Mesenteric fat pad (tissue), 1 donor: ENCODE results near the gene EPO. TPM values are rescaled to one million over a fixed set of nuclear protein-coding genes. Genes with fewer than 3 reads are reported as not detected.

Experiments
- DNase-seq: peaks from one replicate; pipeline ENCODE4 v3.0.0-alpha.2; 2020; ENCODE audit warnings: low spot score
- long read RNA-seq: library from polyadenylated mRNA; unstranded; transcript quantifications from one replicate; pipeline ENCODE4 v2.0.0, GENCODE V29; 2020
- total RNA-seq: library from RNA; stranded (reverse); fragmentation: NEBNext Ultra II Directional; extraction: Animal tissue kit (Norgen Biotek cat#: 25700); gene quantifications from one replicate; pipeline ENCODE4 v1.2.1, GENCODE V29; 2021
- donor health status: DM: yes; HTN: yes; CAD: no.

EPO gene
- not detected for total RNA-seq
- long read RNA-seq, result 0 reads

- no peak for DNase-seq
Observed at GRCh38 chr7:100720279-100720670, at the start of gene EPO. Gene EPO, plus strand, starts transcription at chr7:100720468. Its CDS starts 513 bp downstream, at chr7:100720981.

GRCh38 chr7:100671353-100672327, 48.6 kb upstream of the EPO start:
- DNase-seq, result no peak

- peak; percentile 100 for DNase-seq
Observed at GRCh38 chr7:100673302-100673941, 46.8 kb upstream of the EPO start, which contains the start of gene GNB2. Gene GNB2, plus strand, starts transcription at chr7:100673740. Its CDS starts 2,526 bp downstream, at chr7:100676266.

GRCh38 chr7:100673942-100674410, 46.3 kb upstream of the EPO start:
- DNase-seq, result no peak

GRCh38 chr7:100674411-100675104, 45.7 kb upstream of the EPO start:
- no peak for DNase-seq

GRCh38 chr7:100675105-100675451, 45.2 kb upstream of the EPO start:
- no peak for DNase-seq

- no peak for DNase-seq
Observed at GRCh38 chr7:100675581-100676350, 44.5 kb upstream of the EPO start.

GRCh38 chr7:100676501-100677306, 43.6 kb upstream of the EPO start:
- DNase-seq, result no peak

- no peak for DNase-seq
Observed at GRCh38 chr7:100677308-100678267, 42.7 kb upstream of the EPO start.

- no peak for DNase-seq
Observed at GRCh38 chr7:100678291-100678984, 41.8 kb upstream of the EPO start.

GRCh38 chr7:100679129-100679926, 40.9 kb upstream of the EPO start:
- DNase-seq, result no peak

GRCh38 chr7:100679927-100680575, 40.2 kb upstream of the EPO start:
- DNase-seq, result no peak

- no peak for DNase-seq
Observed at GRCh38 chr7:100680576-100681271, 39.5 kb upstream of the EPO start.

GRCh38 chr7:100681491-100682227, 38.6 kb upstream of the EPO start:
- no peak for DNase-seq

GRCh38 chr7:100682228-100682741, 38.0 kb upstream of the EPO start:
- no peak for DNase-seq
